HG02840 (cell line): ENCODE results near the gene XK.

Source experiments
- ATAC-seq: cut with Tn5 transposase; IDR thresholded peaks from one replicate; pipeline ENCODE4 v1.9.1; 2021; ENCODE audit warnings: mild to moderate bottlenecking, moderate library complexity, moderate number of reproducible peaks; ENCODE audit not compliant: unreplicated experiment, low FRiP score

XK gene

GRCh38 chrX:37678574-37678973 lies 7.0 kb upstream of the XK start:
- no peak for ATAC-seq

GRCh38 chrX:37679230-37679629 lies 6.4 kb upstream of the XK start:
- no peak for ATAC-seq

GRCh38 chrX:37679888-37680287 lies 5.7 kb upstream of the XK start:
- ATAC-seq, result no peak

GRCh38 chrX:37684426-37684825 lies 1.2 kb upstream of the XK start:
- ATAC-seq, result no peak

GRCh38 chrX:37684973-37685372 lies 618 bp upstream of the XK start:
- ATAC-seq, result no peak

- no peak for ATAC-seq
These were observed 891 bp downstream of the XK start for GRCh38 chrX:37686369-37686995.

GRCh38 chrX:37686996-37687395 lies 1.4 kb downstream of the XK start:
- no peak for ATAC-seq

- ATAC-seq, result no peak
These were observed 4.5 kb downstream of the XK start for GRCh38 chrX:37690119-37690518.

- ATAC-seq, result no peak
These were observed 7.3 kb downstream of the XK start for GRCh38 chrX:37692918-37693317.

GRCh38 chrX:37697169-37697760 lies 11.7 kb downstream of the XK start:
- no peak for ATAC-seq

GRCh38 chrX:37701588-37701987 lies 16.0 kb downstream of the XK start:
- no peak for ATAC-seq

GRCh38 chrX:37711991-37712390 lies 26.4 kb downstream of the XK start:
- ATAC-seq, result no peak

- ATAC-seq, result no peak
These were observed 26.9 kb downstream of the XK start for GRCh38 chrX:37712458-37712857.

GRCh38 chrX:37714479-37714878 lies 28.9 kb downstream of the XK start:
- ATAC-seq, result no peak

- ATAC-seq, result no peak
These were observed 31.0 kb downstream of the XK start for GRCh38 chrX:37716602-37717001.

GRCh38 chrX:37717708-37718107 lies 32.1 kb downstream of the XK start:
- no peak for ATAC-seq

- ATAC-seq, result no peak
These were observed 37.0 kb downstream of the XK start for GRCh38 chrX:37722595-37722994.

- ATAC-seq, result no peak
These were observed 40.8 kb downstream of the XK start for GRCh38 chrX:37726346-37726745.

GRCh38 chrX:37745354-37745753 lies 59.8 kb downstream of the XK start:
- ATAC-seq, result peak; percentile 30

GRCh38 chrX:37745835-37746217 lies 60.2 kb downstream of the XK start:
- ATAC-seq, result peak; percentile 29

- ATAC-seq, result peak; percentile 80
These were observed 60.8 kb downstream of the XK start for GRCh38 chrX:37746218-37746941.

- no peak for ATAC-seq
These were observed 61.4 kb downstream of the XK start for GRCh38 chrX:37746951-37747350.
